Stimulated activated CD8-positive, alpha-beta memory T cell treated with anti-CD3 and anti-CD28 coated beads, Interleukin-2, amount 100 ng/mL, for 1 hour (primary cell): ENCODE results near the gene KBTBD13.

Experiments
- DNase-seq, 2 donors: peaks; one replicate each; pipeline ENCODE4 v3.0.0-alpha.2; 2020; ENCODE audit warnings: low read depth in 2 of 2

The KBTBD13 gene

DNA sequence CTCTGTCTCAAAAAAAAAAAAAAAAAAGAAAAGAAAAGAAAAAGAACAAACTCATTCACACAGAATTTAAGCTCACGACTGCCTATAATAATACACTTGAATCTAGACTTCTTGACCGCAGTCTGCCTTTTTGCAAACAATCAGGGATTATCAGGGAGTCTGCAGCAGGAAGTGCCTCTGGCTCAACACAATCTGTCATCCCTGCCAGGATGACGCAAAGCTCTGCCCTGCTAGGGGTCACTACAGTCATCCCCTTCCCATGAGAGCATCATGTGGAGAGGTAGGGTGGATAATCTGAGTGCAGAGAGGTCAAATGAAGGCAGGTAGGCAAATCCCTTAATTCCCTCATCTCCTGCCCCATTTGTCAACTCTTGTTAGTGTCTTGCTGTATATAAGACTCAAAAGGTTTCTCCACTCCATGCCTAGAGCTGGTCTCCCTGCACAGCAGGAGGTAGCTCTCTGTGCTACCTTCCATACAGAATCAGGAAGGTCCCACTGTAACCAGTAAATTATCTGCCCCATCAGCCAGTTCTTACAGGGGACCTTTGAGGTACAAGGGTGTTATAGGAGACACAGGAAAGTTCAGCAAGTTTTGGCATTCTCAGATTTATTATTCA is 34.2 kb downstream of the KBTBD13 start:
- DNase-seq = no peak

- no peak for DNase-seq
These were observed 38.5 kb downstream of the KBTBD13 start, which contains the start of gene UBAP1L for GRCh38 chr15:65115086-65115485. UBAP1L (minus strand) TSS chr15:65115200; CDS start chr15:65106215, 8,985 bp downstream.

GRCh38 chr15:65115542-65115941 is 39.0 kb downstream of the KBTBD13 start:
- DNase-seq = no peak
